Measurements from ENCODE around the gene NELL1.

NELL1 gene

DNA sequence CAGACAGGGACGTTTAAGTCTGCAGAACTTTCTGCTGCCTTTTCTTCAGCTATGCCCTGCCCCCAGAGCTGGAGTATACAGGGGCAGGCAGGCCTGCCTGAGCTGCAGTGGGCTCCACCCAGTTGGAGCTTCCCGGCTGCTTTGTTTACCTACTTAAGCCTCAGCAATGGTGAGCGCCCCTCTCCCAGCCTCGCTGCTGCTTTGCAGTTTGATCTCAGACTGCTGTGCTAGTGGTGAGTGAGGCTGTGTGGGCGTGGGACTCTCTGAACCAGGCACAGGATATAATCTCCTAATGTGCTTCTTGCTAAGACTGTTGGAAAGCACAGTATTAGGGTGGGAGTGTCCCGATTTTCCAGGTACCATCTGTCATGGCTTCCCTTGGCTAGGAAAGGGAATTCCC lies 38.5 kb downstream of the NELL1 start:
- H3K4me3 ChIP-seq (ENCODE audit: low read length): no peak overlapping the region
- no peak for TF ChIP-seq ZNF274 (IDR thresholded peaks at IDR 0.05; ENCODE audit: low read depth, low read length)

GRCh38 chr11:20712912-20713311 lies 43.5 kb downstream of the NELL1 start:
- no peak for TF ChIP-seq ZNF274 (IDR thresholded peaks at IDR 0.05; ENCODE audit: low read depth, low read length)
- H3K4me3 ChIP-seq (ENCODE audit: low read length): no peak overlapping the region

DNA sequence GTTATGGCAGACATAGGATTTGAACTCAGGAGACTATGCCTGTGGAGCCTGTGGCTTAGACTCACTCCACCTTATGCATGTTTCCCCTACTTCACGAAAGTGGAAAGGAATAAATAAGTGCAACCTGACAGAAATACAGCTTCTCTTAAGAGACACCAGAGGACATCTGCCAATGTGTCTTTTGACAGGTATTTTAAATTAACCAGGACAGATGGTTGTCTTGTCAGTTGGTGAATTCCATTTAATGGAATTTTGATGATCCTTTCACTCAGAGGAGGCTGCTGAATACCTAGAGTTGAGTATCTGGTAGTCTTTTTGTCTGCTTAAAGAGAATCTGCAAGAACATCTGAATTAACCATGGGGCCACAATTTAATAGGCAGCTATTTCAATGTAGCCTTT lies 46.1 kb downstream of the NELL1 start:
- H3K4me3 ChIP-seq (ENCODE audit: low read length): no peak overlapping the region
- TF ChIP-seq ZNF274 (IDR thresholded peaks at IDR 0.05; ENCODE audit: low read depth, low read length): no peak

DNA sequence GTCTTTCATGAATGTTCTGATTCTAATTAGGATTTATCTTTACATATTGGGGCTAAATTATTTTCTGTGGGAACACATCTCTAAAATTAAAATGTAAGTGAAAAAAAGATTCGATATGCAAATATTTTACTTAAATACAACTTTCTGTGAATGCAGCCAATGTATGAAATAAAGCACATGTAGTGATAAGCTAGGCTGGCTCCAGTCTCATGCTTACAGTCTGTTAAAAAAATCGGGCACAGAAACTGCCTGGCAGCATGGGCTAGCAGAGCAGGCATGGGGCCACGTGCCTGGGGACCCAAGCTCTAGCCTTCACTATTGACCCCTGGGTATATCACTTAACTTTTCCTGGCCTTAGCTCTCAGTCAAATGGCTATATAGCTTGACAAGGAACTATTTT lies 46.5 kb downstream of the NELL1 start:
- H3K4me3 ChIP-seq (ENCODE audit: low read length): no peak overlapping the region
- no peak for TF ChIP-seq ZNF274 (IDR thresholded peaks at IDR 0.05; ENCODE audit: low read depth, low read length)

DNA sequence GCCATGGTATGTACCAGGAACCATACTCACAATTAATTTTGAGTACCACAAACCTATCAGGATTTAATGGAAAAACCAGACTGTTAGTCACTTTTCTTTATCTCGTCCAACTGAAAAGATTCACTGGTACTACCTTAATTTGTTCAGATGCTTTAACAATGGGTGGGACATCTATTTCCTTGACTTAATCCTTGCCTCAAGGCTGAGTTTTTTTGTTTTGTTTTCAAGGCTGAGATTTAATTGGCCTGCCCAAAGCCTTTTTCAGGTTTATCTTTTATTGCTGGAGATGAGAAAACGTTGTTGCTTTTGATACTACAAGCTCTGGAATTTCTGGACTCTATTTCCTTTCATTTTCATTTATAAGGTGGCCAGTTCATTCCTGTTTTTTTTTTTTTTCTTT lies 50.4 kb downstream of the NELL1 start:
- H3K4me3 ChIP-seq (ENCODE audit: low read length): no peak overlapping the region
- no peak for TF ChIP-seq ZNF274 (IDR thresholded peaks at IDR 0.05; ENCODE audit: low read depth, low read length)

GRCh38 chr11:20723366-20723765 lies 54.0 kb downstream of the NELL1 start:
- no peak overlapping the region for H3K4me3 ChIP-seq (ENCODE audit: low read length)
- TF ChIP-seq ZNF274 (IDR thresholded peaks at IDR 0.05; ENCODE audit: low read depth, low read length): no peak

DNA sequence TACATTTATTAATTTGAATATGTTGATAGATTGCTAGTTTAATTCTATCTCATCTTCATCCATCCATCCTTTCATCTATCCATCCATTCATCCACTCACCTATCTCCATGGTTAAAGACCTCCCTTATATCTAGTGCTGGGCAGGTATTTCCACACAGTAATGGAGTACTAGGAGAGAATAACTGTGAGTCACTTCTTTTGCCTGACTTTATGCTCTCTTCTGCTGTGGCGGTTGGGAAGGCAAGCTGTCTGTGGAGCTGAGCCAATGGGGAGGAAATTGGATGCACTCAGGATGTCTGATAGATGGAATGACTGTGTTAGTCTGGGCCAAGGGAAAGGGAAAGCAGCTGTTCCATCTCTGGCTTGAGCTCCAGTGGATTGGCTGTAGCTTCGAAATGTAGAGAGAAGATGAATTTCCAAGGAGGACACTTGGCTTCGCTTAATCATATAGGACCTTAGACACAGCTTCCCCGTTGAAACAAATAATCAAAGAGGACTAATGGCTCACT lies 60.3 kb downstream of the NELL1 start:
- no peak for TF ChIP-seq ZNF274 (IDR thresholded peaks at IDR 0.05; ENCODE audit: low read depth, low read length)
- no peak overlapping the region for H3K4me3 ChIP-seq (ENCODE audit: low read length)

- no peak overlapping the region for H3K4me3 ChIP-seq (ENCODE audit: low read length)
- TF ChIP-seq ZNF274 (IDR thresholded peaks at IDR 0.05; ENCODE audit: low read depth, low read length): no peak
Observed at GRCh38 chr11:20731676-20732215, 62.4 kb downstream of the NELL1 start.

DNA sequence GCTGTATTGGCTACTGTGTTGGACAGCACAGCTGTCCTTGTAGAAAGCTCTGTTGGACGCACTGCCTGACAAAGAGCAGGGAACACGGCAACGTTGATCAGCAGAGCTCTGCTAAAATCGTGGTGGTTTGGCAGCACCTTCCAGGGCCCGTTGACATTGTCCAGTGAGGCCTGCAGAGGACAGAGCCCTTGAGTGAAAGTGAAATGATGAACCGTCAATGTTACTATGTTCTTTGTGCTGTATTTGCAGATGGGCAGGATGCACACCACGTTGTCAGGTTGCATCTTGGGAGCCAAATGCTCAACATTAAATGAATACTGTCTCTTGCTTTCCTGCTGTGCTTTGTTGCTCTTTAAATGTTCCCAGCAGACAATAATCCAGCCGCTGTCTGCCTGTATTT lies 69.7 kb downstream of the NELL1 start:
- TF ChIP-seq ZNF274 (IDR thresholded peaks at IDR 0.05; ENCODE audit: low read depth, low read length): no peak
- H3K4me3 ChIP-seq (ENCODE audit: low read length): no peak overlapping the region

- H3K4me3 ChIP-seq (ENCODE audit: low read length): no peak overlapping the region
- TF ChIP-seq ZNF274 (IDR thresholded peaks at IDR 0.05; ENCODE audit: low read depth, low read length): no peak
Observed at GRCh38 chr11:20739577-20739976, 70.2 kb downstream of the NELL1 start.

GRCh38 chr11:20754933-20755332 lies 85.5 kb downstream of the NELL1 start:
- no peak for TF ChIP-seq ZNF274 (IDR thresholded peaks at IDR 0.05; ENCODE audit: low read depth, low read length)
- H3K4me3 ChIP-seq (ENCODE audit: low read length): no peak overlapping the region

GRCh38 chr11:20759541-20759940 lies 90.2 kb downstream of the NELL1 start:
- H3K4me3 ChIP-seq (ENCODE audit: low read length): no peak overlapping the region

GRCh38 chr11:20760811-20761210 lies 91.4 kb downstream of the NELL1 start:
- no peak for TF ChIP-seq ZNF274 (IDR thresholded peaks at IDR 0.05; ENCODE audit: low read depth, low read length)

More at GRCh38 chr11:20759541-20759940, 90.2 kb downstream of the NELL1 start:
- TF ChIP-seq ZNF274 (IDR thresholded peaks at IDR 0.05; ENCODE audit: low read depth, low read length): no peak

GRCh38 chr11:20762116-20762844 lies 92.9 kb downstream of the NELL1 start:
- H3K4me3 ChIP-seq (ENCODE audit: low read length): no peak overlapping the region
- TF ChIP-seq ZNF274 (IDR thresholded peaks at IDR 0.05; ENCODE audit: low read depth, low read length): no peak

More at GRCh38 chr11:20760811-20761210, 91.4 kb downstream of the NELL1 start:
- no peak overlapping the region for H3K4me3 ChIP-seq (ENCODE audit: low read length)

DNA sequence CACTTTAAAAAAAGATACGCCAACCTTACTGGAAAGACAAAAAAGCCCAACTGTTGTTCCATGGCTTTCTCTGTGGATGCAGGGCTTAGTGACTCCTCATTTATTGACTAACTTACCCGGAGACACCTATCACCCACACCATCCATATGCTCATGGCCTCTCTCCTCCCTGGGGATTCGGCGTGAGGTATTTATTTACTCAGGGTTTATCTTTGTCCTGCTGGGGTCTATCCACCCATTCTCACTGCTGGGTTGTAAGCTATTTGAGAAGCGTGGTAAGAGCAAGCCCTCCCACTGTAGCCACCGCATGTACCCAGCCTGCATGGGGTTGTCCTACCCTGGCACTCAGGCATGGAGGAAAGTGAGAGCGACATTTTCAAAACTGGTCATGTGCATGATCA lies 93.6 kb downstream of the NELL1 start:
- TF ChIP-seq ZNF274 (IDR thresholded peaks at IDR 0.05; ENCODE audit: low read depth, low read length): no peak
- H3K4me3 ChIP-seq (ENCODE audit: low read length): no peak overlapping the region
